ENCODE measurements around the gene C2CD4C. TPM values are rescaled to one million over a fixed set of nuclear protein-coding genes. Genes with fewer than 3 reads are reported as not detected.

Gene C2CD4C
- polyA plus RNA-seq, 3 donors = not detected

- no peaks in the 10 kb centered on the region for H3K4me1 Mint-ChIP-seq
- H3K9me3 ChIP-seq (replicated peaks in 1 of 2; ENCODE audit: control insufficient read depth in 1 of 2, insufficient read depth in 1 of 2, low read length in 2 of 2) = no peaks in the 10 kb centered on the region
- H3K4me3 Mint-ChIP-seq = no peak overlapping the region
- H3K27me3 Mint-ChIP-seq (ENCODE audit: low read depth in 3 of 3) = peaks cover 11 to 29% (median 17%) of the 10 kb centered on the region in 3 donors
- DNase-seq = no peak
- intact Hi-C loops (cut with micrococcal nuclease) = no loop called here
- no peaks in the 10 kb centered on the region for H3K27me3 ChIP-seq (ENCODE audit: control insufficient read depth in 2 of 2, insufficient read depth in 2 of 2, low read length in 2 of 2)
- H2AFZ ChIP-seq (ENCODE audit: insufficient read depth, low read depth, low read length, poor library complexity, severe bottlenecking) = no peak overlapping the region
- H3K36me3 ChIP-seq (replicated peaks in 1 of 2; ENCODE audit: control insufficient read depth in 1 of 2, insufficient read depth in 2 of 2, low read length in 2 of 2) = no peaks in the 10 kb centered on the region
- no peak overlapping the region for H3K27ac Mint-ChIP-seq
- H3K4me2 ChIP-seq (replicated peaks; ENCODE audit: extremely low read depth, low read length, poor library complexity, severe bottlenecking) = no peak overlapping the region
- H3K4me3 ChIP-seq (replicated peaks in 1 of 3; ENCODE audit: low read depth in 2 of 3, low read length in 3 of 3) = no peak overlapping the region
- H3K9me3 Mint-ChIP-seq = peaks cover 0 to 3% (median 2%) of the 10 kb centered on the region in 7 donors
- TF ChIP-seq CTCF (IDR thresholded peaks at IDR 0.05) = no peak
- H3K9ac ChIP-seq (ENCODE audit: insufficient read depth, low read length, poor library complexity, severe bottlenecking) = no peak overlapping the region
- H3K27ac ChIP-seq (ENCODE audit: low read depth in 1 of 2, low read length in 2 of 2) = no peak overlapping the region
- H3K4me1 ChIP-seq (ENCODE audit: control insufficient read depth in 1 of 2, insufficient read depth in 2 of 2, low read length in 2 of 2) = no peaks in the 10 kb centered on the region
- WGBS (ENCODE audit: insufficient coverage) = 99% methylated on average over 7 of the region's 14 CpGs
- no peaks in the 10 kb centered on the region for H4K20me1 ChIP-seq (ENCODE audit: insufficient read depth, low read length)
- H3K79me2 ChIP-seq (ENCODE audit: insufficient read depth, low read length) = no peaks in the 10 kb centered on the region
- no peaks in the 10 kb centered on the region for H3K36me3 Mint-ChIP-seq
Observed at GRCh38 chr19:369876-370275, 39.1 kb downstream of the C2CD4C start.

GRCh38 chr19:369256-369655 lies 39.7 kb downstream of the C2CD4C start:
- H4K20me1 ChIP-seq (ENCODE audit: insufficient read depth, low read length) = no peaks in the 10 kb centered on the region
- peaks cover 11 to 28% (median 18%) of the 10 kb centered on the region in 3 donors for H3K27me3 Mint-ChIP-seq (ENCODE audit: low read depth in 3 of 3)
- WGBS (ENCODE audit: insufficient coverage) = 90% methylated on average over 8 of the region's 13 CpGs
- H3K4me3 ChIP-seq (replicated peaks in 1 of 3; ENCODE audit: low read depth in 2 of 3, low read length in 3 of 3) = no peak overlapping the region
- H3K9ac ChIP-seq (ENCODE audit: insufficient read depth, low read length, poor library complexity, severe bottlenecking) = no peak overlapping the region
- H3K27ac ChIP-seq (ENCODE audit: low read depth in 1 of 2, low read length in 2 of 2) = no peak overlapping the region
- TF ChIP-seq CTCF (IDR thresholded peaks at IDR 0.05) = no peak
- intact Hi-C loops (cut with micrococcal nuclease) = no loop called here
- no peak overlapping the region for H2AFZ ChIP-seq (ENCODE audit: insufficient read depth, low read depth, low read length, poor library complexity, severe bottlenecking)
- H3K79me2 ChIP-seq (ENCODE audit: insufficient read depth, low read length) = no peaks in the 10 kb centered on the region
- no peak overlapping the region for H3K27ac Mint-ChIP-seq
- no peaks in the 10 kb centered on the region for H3K4me1 Mint-ChIP-seq
- H3K36me3 ChIP-seq (replicated peaks in 1 of 2; ENCODE audit: control insufficient read depth in 1 of 2, insufficient read depth in 2 of 2, low read length in 2 of 2) = no peaks in the 10 kb centered on the region
- H3K9me3 ChIP-seq (replicated peaks in 1 of 2; ENCODE audit: control insufficient read depth in 1 of 2, insufficient read depth in 1 of 2, low read length in 2 of 2) = no peaks in the 10 kb centered on the region
- H3K27me3 ChIP-seq (ENCODE audit: control insufficient read depth in 2 of 2, insufficient read depth in 2 of 2, low read length in 2 of 2) = no peaks in the 10 kb centered on the region
- no peaks in the 10 kb centered on the region for H3K36me3 Mint-ChIP-seq
- no peak overlapping the region for H3K4me2 ChIP-seq (replicated peaks; ENCODE audit: extremely low read depth, low read length, poor library complexity, severe bottlenecking)
- no peak for DNase-seq
- H3K9me3 Mint-ChIP-seq = peaks cover 0 to 3% (median 2%) of the 10 kb centered on the region in 7 donors
- H3K4me1 ChIP-seq (ENCODE audit: control insufficient read depth in 1 of 2, insufficient read depth in 2 of 2, low read length in 2 of 2) = no peaks in the 10 kb centered on the region
- H3K4me3 Mint-ChIP-seq = no peak overlapping the region

Measured in CD14-positive monocyte (primary cell).